ENCODE measurements around the gene TRPM2.

Gene TRPM2

DNA sequence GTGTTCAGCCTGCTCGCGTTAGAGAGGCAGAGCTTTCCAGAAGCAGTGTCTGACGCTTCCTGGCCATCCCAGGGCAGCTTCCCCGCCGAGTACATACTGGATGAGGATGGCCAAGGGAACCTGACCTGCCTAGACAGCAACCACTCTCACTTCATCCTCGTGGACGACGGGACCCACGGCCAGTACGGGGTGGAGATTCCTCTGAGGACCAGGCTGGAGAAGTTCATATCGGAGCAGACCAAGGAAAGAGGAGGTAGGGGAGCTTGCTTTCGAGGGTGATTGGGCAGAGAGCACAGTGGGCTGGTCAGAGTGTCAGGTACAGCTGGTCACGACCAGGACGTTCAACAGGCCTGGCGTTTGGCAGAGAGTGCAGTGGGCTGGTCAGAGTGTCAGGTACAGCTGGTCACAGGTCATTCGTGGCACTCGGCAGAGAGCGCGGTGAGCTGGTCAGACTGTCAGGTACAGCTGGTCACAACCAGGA is 22.4 kb downstream of the TRPM2 start:
- Histone ChIP-seq H3K36me3 (ENCODE audit: control insufficient read depth, low read depth, low read length) (no peaks in the 10 kb centered on the region), H3K4me1 (ENCODE audit: control insufficient read depth, low read depth, low read length) (no peaks in the 10 kb centered on the region), H3K9me3 (ENCODE audit: control insufficient read depth, low read depth, low read length) (no peaks in the 10 kb centered on the region), H3K27ac (ENCODE audit: low read length) (no peak overlapping the region), H3K27me3 (ENCODE audit: control insufficient read depth, insufficient read depth, low read length) (peaks cover 5% of the 10 kb centered on the region), H3K9ac (ENCODE audit: low read length) (no peak overlapping the region), H3K4me3 (ENCODE audit: low read length) (no peak overlapping the region)

DNA sequence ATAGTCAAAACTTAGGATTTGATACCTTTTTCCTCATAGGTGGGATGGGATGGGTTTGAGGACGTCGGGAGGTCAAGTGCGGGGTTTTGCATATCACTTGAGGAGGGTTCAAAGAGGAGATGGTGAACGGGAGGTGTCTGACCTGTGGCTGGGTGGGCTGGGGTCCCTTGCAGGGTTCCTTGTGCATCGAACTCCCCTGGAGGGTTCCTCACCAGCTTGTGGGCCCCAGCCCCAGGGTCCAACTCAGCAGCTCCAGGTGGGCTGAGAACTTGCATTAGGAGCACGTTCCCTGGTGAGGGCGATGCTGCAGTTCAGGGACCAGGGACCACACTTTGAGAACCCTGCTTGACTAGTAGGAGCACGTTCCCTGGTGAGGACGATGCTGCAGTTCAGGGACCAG is 23.2 kb downstream of the TRPM2 start:
- no peak overlapping the region for H3K27ac ChIP-seq (ENCODE audit: low read length)

DNA sequence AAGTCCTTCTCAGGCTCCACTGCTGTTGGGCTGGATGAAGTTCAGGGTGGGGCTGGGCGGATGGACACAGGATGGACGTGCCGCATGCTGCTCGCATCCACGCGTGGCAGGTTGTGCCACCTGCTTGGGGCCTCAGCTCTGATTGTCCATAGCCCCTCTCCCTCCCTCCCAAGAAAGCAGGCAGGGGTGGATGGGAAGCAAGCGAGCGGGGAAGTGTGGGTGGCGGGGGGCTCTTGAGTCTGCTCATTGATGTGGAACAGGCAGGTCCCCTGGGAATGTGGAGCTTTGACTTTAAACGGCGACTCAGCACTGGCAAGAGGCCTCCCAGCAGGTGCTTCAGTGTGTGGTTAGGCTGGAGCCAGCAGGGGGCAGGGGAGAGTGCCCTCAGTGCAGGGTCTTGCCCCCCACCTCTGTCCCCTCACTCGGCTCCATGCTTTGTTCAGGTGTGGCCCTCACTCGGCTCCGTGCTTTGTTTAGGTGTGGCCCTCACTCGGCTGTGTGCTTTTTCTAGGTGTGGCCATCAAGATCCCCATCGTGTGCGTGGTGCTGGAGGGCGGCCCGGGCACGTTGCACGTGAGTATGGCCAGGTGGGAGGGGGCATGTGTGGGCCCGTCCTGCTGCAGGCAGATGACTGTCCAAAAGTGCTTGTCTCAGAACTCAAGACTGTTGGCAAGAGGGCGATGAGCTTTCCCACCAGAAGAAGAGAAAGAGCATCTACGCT is 23.9 kb downstream of the TRPM2 start:
- H3K4me1 ChIP-seq (ENCODE audit: control insufficient read depth, low read depth, low read length), result no peaks in the 10 kb centered on the region
- no peaks in the 10 kb centered on the region for H3K27me3 ChIP-seq (ENCODE audit: control insufficient read depth, insufficient read depth, low read length)
- H3K36me3 ChIP-seq (ENCODE audit: control insufficient read depth, low read depth, low read length), result no peaks in the 10 kb centered on the region
- H3K27ac ChIP-seq (ENCODE audit: low read length), result no peak overlapping the region
- H3K9me3 ChIP-seq (ENCODE audit: control insufficient read depth, low read depth, low read length), result no peaks in the 10 kb centered on the region
- H3K9ac ChIP-seq (ENCODE audit: low read length), result no peak overlapping the region
- H3K4me3 ChIP-seq (ENCODE audit: low read length), result no peak overlapping the region

More for the DNA sequence above, 23.2 kb downstream of the TRPM2 start:
- Histone ChIP-seq H3K4me1 (ENCODE audit: control insufficient read depth, low read depth, low read length) (no peaks in the 10 kb centered on the region), H3K27me3 (ENCODE audit: control insufficient read depth, insufficient read depth, low read length) (peaks cover under 1% of the 10 kb centered on the region), H3K4me3 (ENCODE audit: low read length) (no peak overlapping the region), H3K9ac (ENCODE audit: low read length) (no peak overlapping the region), H3K36me3 (ENCODE audit: control insufficient read depth, low read depth, low read length) (no peaks in the 10 kb centered on the region), H3K9me3 (ENCODE audit: control insufficient read depth, low read depth, low read length) (no peaks in the 10 kb centered on the region)

DNA sequence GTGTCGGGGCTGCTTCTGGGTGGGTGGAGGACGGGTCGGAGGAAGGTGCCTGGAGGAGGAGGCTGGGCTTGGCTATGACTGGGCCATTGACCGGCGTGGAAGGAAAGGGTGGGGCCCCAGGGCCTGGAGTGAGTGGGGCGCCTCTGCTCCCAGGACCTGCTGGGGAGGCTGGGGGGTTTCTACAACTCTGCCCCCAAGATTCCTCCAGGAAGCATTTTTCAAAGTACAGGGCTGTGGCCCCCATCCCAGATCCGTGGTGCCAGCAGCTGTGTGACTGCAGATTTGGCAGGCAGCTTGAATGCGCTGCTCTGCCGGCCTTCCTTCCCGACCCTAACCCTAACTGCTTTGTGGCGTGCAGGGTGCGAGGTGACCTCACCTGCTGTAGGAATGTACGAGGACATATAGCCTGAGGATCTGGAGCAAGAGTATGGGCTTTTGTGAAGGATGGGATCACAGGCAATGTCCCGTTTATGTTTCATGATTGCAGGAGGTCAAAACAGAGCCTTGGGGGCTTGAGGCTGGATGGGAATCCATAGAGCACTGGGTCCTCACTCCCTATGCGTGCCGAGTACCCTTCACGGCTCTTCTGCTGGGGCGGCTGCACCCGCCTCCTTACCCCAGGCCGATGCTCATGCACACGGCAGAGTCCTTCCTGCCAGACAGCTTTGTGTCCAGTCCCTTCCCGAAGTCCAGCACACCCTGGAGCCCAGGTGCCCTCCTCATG is 24.7 kb downstream of the TRPM2 start:
- H3K4me1 ChIP-seq (ENCODE audit: control insufficient read depth, low read depth, low read length), result no peaks in the 10 kb centered on the region
- no peak overlapping the region for H3K27ac ChIP-seq (ENCODE audit: low read length)
- no peaks in the 10 kb centered on the region for H3K9me3 ChIP-seq (ENCODE audit: control insufficient read depth, low read depth, low read length)
- H3K36me3 ChIP-seq (ENCODE audit: control insufficient read depth, low read depth, low read length), result no peaks in the 10 kb centered on the region
- H3K4me3 ChIP-seq (ENCODE audit: low read length), result no peak overlapping the region
- no peak overlapping the region for H3K9ac ChIP-seq (ENCODE audit: low read length)
- H3K27me3 ChIP-seq (ENCODE audit: control insufficient read depth, insufficient read depth, low read length), result no peaks in the 10 kb centered on the region

DNA sequence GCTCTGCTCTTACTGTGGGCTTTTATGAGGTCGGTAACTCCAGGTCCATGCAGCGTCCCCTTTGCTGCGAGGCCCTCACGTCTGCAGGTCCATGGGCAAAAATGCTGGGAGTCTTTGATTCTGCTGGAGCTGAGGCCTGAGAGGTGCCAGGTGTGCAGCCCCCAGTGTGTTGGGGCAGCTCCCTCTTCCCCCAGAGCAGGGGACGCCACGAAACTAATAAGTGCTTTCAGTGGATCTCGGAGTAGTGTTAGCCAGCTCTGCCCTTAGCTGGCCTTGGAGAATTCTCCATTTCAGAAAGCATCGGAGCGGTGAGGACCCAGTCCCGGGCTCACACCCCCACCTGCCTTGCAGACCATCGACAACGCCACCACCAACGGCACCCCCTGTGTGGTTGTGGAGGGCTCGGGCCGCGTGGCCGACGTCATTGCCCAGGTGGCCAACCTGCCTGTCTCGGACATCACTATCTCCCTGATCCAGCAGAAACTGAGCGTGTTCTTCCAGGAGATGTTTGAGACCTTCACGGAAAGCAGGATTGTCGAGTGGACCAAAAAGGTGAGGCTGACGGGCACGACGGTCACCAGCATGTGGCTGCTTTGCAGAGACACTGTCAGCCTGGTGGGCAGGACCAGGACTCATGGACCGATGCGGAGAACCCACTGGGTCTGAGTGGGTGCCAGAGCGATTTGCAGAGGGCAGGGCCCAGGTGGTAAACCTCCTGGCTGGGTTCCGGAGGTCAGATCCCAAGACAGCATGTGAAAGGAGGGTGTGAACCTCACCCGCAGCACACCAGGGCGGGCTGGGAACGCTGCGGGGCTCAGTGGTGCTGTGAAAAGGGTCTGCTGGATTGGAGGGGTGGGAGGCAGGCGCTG is 25.5 kb downstream of the TRPM2 start:
- Histone ChIP-seq H3K36me3 (ENCODE audit: control insufficient read depth, low read depth, low read length) (no peaks in the 10 kb centered on the region), H3K27me3 (ENCODE audit: control insufficient read depth, insufficient read depth, low read length) (no peaks in the 10 kb centered on the region), H3K27ac (ENCODE audit: low read length) (no peak overlapping the region), H3K4me1 (ENCODE audit: control insufficient read depth, low read depth, low read length) (no peaks in the 10 kb centered on the region), H3K9ac (ENCODE audit: low read length) (no peak overlapping the region), H3K4me3 (ENCODE audit: low read length) (no peak overlapping the region), H3K9me3 (ENCODE audit: control insufficient read depth, low read depth, low read length) (no peaks in the 10 kb centered on the region)

DNA sequence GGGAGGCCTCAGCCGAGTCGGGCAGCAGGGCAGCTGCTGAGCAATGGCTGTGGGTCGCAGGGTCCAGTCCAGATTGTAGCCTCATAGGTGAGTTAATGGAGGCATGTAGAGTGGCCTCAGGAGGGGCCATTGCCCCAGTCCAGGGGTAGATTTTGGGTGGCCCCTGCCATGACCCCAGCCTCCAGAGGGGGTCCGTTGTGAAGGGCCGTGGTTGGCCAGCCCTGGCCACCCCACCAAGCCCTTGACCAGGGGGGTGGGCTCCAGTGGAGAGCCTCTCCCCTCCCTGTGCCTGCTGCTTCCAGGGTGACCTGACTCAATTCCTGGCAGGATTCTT is 26.1 kb downstream of the TRPM2 start:
- no peaks in the 10 kb centered on the region for H3K36me3 ChIP-seq (ENCODE audit: control insufficient read depth, low read depth, low read length)

DNA sequence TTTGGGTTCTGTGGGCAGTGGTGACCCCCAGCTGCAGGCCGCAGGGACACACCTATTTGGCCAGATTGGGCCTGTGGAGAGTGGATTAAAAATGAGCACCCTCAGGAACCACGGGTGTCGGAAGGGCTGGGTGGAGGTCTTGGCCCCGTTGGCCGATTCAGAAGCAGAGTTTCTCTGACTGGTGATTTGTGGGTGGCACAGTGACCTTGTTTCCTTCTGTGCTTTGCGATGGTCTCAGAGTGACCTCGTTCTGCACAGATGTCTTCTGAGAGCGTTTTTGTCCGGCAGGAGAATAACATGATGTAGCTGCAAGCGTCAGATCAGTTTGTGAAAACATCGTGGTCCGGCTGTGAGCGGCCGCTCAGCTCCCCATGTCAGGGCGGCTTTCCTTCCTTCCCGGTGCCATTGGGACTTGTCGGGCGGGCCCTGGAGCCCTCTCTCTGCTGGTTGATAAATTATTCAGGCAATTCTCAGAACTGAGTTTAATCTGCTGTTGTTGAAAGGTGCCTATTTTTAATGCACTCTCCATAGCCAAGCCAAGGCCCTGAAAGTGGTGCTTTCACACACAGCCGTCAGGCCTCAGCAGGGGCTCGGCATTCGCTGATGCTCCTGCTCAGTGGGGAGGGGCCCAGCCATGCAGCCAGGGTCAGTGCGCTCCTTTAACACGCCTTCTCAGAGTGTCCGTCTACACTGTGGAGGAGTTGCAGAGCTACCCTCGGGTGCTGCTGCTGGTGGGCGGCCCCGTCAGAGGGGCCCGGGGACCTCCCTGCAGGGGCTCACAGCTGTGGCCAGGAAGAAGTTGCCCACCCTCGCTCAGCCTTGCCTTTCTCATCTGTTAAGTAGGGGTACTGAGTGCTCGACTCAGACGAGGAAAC is 26.8 kb downstream of the TRPM2 start:
- Histone ChIP-seq H3K27ac (ENCODE audit: low read length) (no peak overlapping the region), H3K9me3 (ENCODE audit: control insufficient read depth, low read depth, low read length) (peaks cover 4% of the 10 kb centered on the region), H3K9ac (ENCODE audit: low read length) (no peak overlapping the region), H3K4me1 (ENCODE audit: control insufficient read depth, low read depth, low read length) (no peaks in the 10 kb centered on the region), H3K36me3 (ENCODE audit: control insufficient read depth, low read depth, low read length) (no peaks in the 10 kb centered on the region), H3K27me3 (ENCODE audit: control insufficient read depth, insufficient read depth, low read length) (no peaks in the 10 kb centered on the region), H3K4me3 (ENCODE audit: low read length) (no peak overlapping the region)

More for the DNA sequence above, 26.1 kb downstream of the TRPM2 start:
- no peak overlapping the region for H3K9ac ChIP-seq (ENCODE audit: low read length)
- no peaks in the 10 kb centered on the region for H3K27me3 ChIP-seq (ENCODE audit: control insufficient read depth, insufficient read depth, low read length)
- H3K27ac ChIP-seq (ENCODE audit: low read length), result no peak overlapping the region
- H3K4me3 ChIP-seq (ENCODE audit: low read length), result no peak overlapping the region
- no peaks in the 10 kb centered on the region for H3K9me3 ChIP-seq (ENCODE audit: control insufficient read depth, low read depth, low read length)
- H3K4me1 ChIP-seq (ENCODE audit: control insufficient read depth, low read depth, low read length), result no peaks in the 10 kb centered on the region

DNA sequence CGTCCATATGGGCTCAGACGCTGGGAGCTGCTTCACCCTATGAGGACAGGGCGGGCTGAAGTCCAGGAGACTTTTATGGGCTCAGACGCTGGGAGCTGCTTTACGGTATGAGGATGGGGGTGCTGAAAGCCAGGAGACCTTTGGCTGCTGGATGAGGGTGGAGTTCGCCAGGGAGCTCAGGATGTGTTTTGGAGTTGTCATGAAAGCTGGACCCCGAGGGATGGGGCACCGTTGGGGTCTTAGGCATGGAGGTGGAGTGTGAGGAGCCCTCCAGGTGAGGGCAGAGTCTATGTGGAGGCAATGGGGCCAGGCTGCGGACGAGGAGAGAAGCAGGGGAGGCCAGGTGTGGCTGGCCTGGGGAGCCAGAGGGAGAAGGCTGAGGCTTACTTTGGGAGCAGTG is 27.5 kb downstream of the TRPM2 start:
- H3K36me3 ChIP-seq (ENCODE audit: control insufficient read depth, low read depth, low read length), result no peaks in the 10 kb centered on the region
- no peak overlapping the region for H3K4me3 ChIP-seq (ENCODE audit: low read length)

DNA sequence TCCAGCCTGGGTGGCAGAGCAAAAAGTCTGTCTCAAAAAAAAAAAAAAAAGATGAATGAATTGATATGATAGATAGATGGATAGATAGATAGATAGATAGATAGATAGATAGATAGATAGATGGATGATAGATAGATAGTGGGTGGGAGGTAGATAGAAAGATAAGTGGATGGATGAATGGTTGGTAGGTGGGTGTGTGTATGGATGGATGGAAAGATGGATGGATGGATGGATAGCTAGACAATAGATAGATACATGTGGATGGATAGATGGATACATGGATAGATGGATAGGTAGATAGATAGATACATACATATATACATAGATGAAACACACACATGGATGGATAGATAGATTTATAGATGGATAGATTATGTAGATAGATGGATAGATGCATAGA is 28.5 kb downstream of the TRPM2 start:
- Histone ChIP-seq H3K9me3 (ENCODE audit: control insufficient read depth, low read depth, low read length) (peaks cover 9% of the 10 kb centered on the region), H3K36me3 (ENCODE audit: control insufficient read depth, low read depth, low read length) (no peaks in the 10 kb centered on the region), H3K27ac (ENCODE audit: low read length) (no peak overlapping the region), H3K27me3 (ENCODE audit: control insufficient read depth, insufficient read depth, low read length) (no peaks in the 10 kb centered on the region), H3K9ac (ENCODE audit: low read length) (no peak overlapping the region), H3K4me1 (ENCODE audit: control insufficient read depth, low read depth, low read length) (no peaks in the 10 kb centered on the region), H3K4me3 (ENCODE audit: low read length) (no peak overlapping the region)

More for the DNA sequence above, 27.5 kb downstream of the TRPM2 start:
- Histone ChIP-seq H3K27ac (ENCODE audit: low read length) (no peak overlapping the region), H3K9ac (ENCODE audit: low read length) (no peak overlapping the region), H3K9me3 (ENCODE audit: control insufficient read depth, low read depth, low read length) (peaks cover 4% of the 10 kb centered on the region), H3K4me1 (ENCODE audit: control insufficient read depth, low read depth, low read length) (no peaks in the 10 kb centered on the region), H3K27me3 (ENCODE audit: control insufficient read depth, insufficient read depth, low read length) (no peaks in the 10 kb centered on the region)

DNA sequence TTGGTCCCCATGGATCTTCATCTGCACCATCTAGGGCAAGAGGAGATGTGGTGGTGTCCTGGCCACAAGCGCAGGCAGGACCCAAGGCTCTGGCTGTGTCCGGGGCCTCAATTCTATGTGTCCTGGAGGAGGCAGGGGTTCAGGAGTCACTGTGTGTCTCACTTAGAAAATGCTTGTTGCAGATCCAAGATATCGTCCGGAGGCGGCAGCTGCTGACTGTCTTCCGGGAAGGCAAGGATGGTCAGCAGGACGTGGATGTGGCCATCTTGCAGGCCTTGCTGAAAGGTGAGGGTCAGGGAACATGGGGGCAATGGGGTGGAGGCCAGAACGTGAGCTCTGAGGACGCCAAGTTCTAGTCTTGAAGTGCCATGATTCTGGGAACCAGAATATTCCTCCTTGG is 29.1 kb downstream of the TRPM2 start:
- Histone ChIP-seq H3K4me3 (ENCODE audit: low read length) (no peak overlapping the region), H3K4me1 (ENCODE audit: control insufficient read depth, low read depth, low read length) (no peaks in the 10 kb centered on the region), H3K36me3 (ENCODE audit: control insufficient read depth, low read depth, low read length) (no peaks in the 10 kb centered on the region), H3K27me3 (ENCODE audit: control insufficient read depth, insufficient read depth, low read length) (no peaks in the 10 kb centered on the region), H3K9ac (ENCODE audit: low read length) (no peak overlapping the region), H3K27ac (ENCODE audit: low read length) (no peak overlapping the region), H3K9me3 (ENCODE audit: control insufficient read depth, low read depth, low read length) (peaks cover 9% of the 10 kb centered on the region)

DNA sequence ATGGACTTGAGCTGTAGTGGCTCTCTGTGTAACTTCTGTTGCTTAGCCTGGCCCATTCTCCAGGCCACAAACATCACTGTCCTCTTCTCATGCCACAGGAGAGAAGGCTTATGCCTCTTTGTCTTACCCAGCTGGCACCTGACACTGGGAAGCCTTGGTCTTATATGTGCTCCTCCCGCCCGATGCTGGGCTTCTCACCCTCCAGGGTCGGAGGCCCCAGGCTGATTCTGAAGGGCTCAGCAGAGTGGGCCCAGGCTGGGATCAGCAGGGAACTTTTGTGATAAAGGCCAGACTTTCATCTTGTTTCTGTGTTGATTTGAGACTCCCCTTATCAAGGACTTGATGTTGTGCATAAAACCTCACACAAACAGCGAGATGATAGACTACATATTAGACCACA is 29.8 kb downstream of the TRPM2 start:
- Histone ChIP-seq H3K27ac (ENCODE audit: low read length) (no peak overlapping the region), H3K4me3 (ENCODE audit: low read length) (no peak overlapping the region), H3K36me3 (ENCODE audit: control insufficient read depth, low read depth, low read length) (no peaks in the 10 kb centered on the region), H3K4me1 (ENCODE audit: control insufficient read depth, low read depth, low read length) (no peaks in the 10 kb centered on the region), H3K9me3 (ENCODE audit: control insufficient read depth, low read depth, low read length) (peaks cover 9% of the 10 kb centered on the region), H3K9ac (ENCODE audit: low read length) (no peak overlapping the region), H3K27me3 (ENCODE audit: control insufficient read depth, insufficient read depth, low read length) (no peaks in the 10 kb centered on the region)
